ENCODE data around the gene HCFC1.
A peak's percentile ranks its signal among the peaks of the same experiment; 100 is the strongest.

Gene HCFC1

DNA sequence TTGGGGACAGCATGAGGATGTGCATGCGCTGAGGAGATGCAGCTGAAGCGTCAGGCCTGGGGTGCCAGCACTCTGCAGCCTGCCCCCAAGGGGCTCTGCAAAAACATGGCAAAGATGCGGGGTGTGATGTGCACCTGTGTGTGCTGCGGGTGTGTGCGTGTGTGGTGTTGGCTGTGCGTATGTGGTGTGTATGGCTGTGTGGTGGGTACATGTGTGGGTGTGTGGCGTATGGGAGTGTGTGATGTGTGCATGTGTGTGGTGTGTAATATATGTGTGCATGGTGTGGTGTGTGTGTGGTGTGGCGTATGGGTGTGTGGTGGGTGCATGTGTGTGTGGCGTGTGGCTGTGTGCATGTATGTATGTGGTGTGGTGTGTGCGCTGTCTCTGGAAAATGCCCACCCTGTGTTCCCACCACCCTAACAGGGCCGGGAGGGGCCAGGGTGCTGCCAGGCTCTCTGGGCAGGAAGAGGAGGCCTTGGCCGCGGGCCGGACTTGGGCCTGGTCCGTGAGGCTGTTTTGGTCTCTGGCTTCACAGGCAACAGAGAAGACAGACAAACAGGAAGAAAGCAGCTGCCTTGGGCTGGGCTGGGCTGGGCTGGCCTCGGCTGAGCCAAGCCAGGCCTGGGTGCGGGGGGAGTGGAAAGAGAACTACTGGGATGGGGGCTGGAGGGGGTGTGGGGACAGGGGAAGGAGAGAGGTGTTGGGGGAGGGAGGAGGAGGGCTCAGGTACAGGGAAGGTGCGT is 68.2 kb downstream of the HCFC1 start:
- no peak for DNase-seq (ENCODE audit: insufficient read length, low spot score)
- FAIRE-seq, result no peak
- no peak for TF ChIP-seq POLR2A (IDR thresholded peaks at IDR 0.05; ENCODE audit: low read depth, low read length)

- DNase-seq (ENCODE audit: insufficient read length, low spot score), result no peak
- FAIRE-seq, result no peak
- no peak for TF ChIP-seq POLR2A (IDR thresholded peaks at IDR 0.05; ENCODE audit: low read depth, low read length)
Observed at GRCh38 chrX:153902385-153902784, 69.2 kb downstream of the HCFC1 start.

- no peak for DNase-seq (ENCODE audit: insufficient read length, low spot score)
- no peak for TF ChIP-seq POLR2A (IDR thresholded peaks at IDR 0.05; ENCODE audit: low read depth, low read length)
- no peak for FAIRE-seq
Observed at GRCh38 chrX:153901753-153902140, 69.9 kb downstream of the HCFC1 start.

DNA sequence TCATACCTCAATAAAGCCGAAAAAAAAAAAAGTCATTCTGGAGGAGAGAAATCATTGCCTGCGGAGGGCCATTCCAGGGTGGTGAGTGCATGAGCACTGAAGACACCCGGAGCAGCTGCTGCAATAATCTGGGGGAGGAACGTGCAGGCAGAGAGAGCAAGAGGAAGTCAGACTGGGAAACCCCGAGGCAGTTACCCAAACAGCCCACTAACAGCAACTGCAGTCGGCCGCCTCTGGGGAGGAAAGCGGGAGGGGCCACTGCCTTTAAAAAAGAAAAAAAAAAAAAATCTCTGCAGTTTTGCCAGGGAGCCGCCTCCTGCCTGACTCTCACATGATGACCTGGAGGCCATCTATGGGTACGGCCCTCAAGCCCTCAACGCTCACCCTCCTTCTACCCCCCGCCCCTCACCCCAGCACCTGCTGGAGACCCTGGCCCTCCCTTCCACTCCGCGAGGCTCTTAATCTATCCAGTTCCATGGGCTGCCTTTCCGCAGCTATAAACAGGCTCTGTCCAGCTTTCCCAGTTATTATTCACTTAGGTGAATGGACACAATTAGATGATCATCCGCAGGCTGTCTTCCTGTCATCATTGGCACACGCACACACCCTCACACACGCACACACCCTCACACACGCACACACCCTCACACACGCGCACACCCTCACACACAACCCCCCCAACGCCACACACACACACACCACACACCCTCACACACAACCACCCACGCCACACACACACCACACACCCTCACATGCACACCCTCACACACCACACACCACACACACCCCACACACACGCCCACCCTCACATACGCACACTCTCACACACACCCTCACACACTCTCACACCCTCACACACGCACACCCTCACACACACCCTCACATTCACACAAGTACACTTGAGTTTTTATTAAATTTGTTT is 70.5 kb downstream of the HCFC1 start:
- peak; percentile 89 for DNase-seq (ENCODE audit: insufficient read length, low spot score)
- peak; percentile 70 for FAIRE-seq
- no peak for TF ChIP-seq POLR2A (IDR thresholded peaks at IDR 0.05; ENCODE audit: low read depth, low read length)

DNA sequence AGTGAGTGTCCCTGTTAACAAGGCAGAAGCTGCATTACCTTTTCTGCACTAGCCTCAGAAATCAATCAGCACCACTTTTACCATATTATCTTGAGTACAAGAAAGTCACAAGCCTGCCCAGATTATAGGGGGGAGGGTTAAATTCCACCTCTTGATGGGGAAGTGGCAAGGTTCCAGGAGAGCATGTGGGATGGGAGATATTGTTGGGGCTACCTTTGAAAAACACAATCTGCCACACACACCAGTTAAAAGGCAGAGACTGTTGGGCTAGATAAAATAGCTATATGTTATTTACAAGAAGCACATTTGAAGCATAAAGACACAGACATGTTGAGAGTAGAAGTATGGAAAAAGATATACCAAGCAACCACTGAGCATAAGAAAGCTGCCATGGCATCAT is 73.7 kb downstream of the HCFC1 start:
- no peak for TF ChIP-seq POLR2A (IDR thresholded peaks at IDR 0.05; ENCODE audit: low read depth, low read length)

More for the DNA sequence above, 73.7 kb downstream of the HCFC1 start:
- no peak for FAIRE-seq
- no peak for DNase-seq (ENCODE audit: insufficient read length, low spot score)
